ENCODE results near the gene CAMK1G.

GRCh38 chr1:209641832-209642172, 58.3 kb downstream of the CAMK1G start:
- TF ChIP-seq CTCF (conservative IDR thresholded peaks at IDR 0.05; ENCODE audit: low read depth, low read length) (no peak), EZH2 (IDR thresholded peaks at IDR 0.05; ENCODE audit: borderline replicate concordance, low read depth, low read length, poor library complexity, severe bottlenecking) (no peak)

Data from A673 (cell line).